Left lung (tissue), 10 donors: ENCODE results near the gene ALDH7A1. TPM values are rescaled to one million over a fixed set of nuclear protein-coding genes. Genes with fewer than 3 reads are reported as not detected.

Experiments
- ATAC-seq: fragments of 200-7000 bp; cut with Tn5 transposase; one replicate; pipeline ENCODE4 v1.9.1; 2020; ENCODE audit warnings: moderate library complexity
- DNase-seq, 4 donors: peaks; one replicate each; pipeline ENCODE4 v3.0.0-alpha.2; 2013 to 2020
- H3K27ac ChIP-seq, 2 donors: fragments of 200-600 bp; sonication (generic) in 1 of 2; one replicate each; pipeline versions ENCODE4 v1.5.0 to v1.8.0; 2020 to 2021
- H3K27me3 ChIP-seq, 2 donors: fragments of 200-600 bp; sonication (generic) in 1 of 2; one replicate each; pipeline versions ENCODE4 v1.5.0 to v1.8.0; 2020 to 2021
- H3K36me3 ChIP-seq, 2 donors: fragments of 200-600 bp; sonication (generic) in 1 of 2; one replicate each; pipeline versions ENCODE4 v1.5.0 to v1.8.0; 2020 to 2021
- H3K4me1 ChIP-seq, 2 donors: fragments of 200-600 bp; one replicate each; pipeline ENCODE4 v1.8.0; 2021
- H3K4me3 ChIP-seq, 2 donors: fragments of 200-600 bp; sonication (generic) in 1 of 2; one replicate each; pipeline versions ENCODE4 v1.5.0 to v1.8.0; 2020 to 2021; ENCODE audit warnings: mild to moderate bottlenecking in 1 of 2
- H3K9me3 ChIP-seq, 2 donors: fragments of 200-600 bp; sonication (generic) in 1 of 2; one replicate each; pipeline versions ENCODE4 v1.5.0 to v1.8.0; 2020 to 2021
- intact Hi-C, 2 donors: fragments of 100-400 bp; cut with DNase I; formaldehyde crosslinking; loops; one replicate each; pipeline versions ENCODE4 v1.11.2 to v1.14.2; 2022
- polyA plus RNA-seq, 6 donors: library from polyadenylated mRNA; unstranded; fragments of 120-200 nt; gene quantifications; one replicate each; pipeline ENCODE4 v1.2.1, GENCODE V29; 2013; ENCODE audit not compliant: insufficient read length in 6 of 6
- total RNA-seq, 2 donors: library from RNA; stranded (reverse); fragmentation: NEBNext Ultra II Directional; extraction: Animal tissue kit (Norgen Biotek cat#: 25700); gene quantifications; one replicate each; pipeline ENCODE4 v1.2.1, GENCODE V29; 2021
- TF ChIP-seq, protein P1 (sequence below), 2 donors: fragments of 200-600 bp; sonication (generic) in 1 of 2; IDR thresholded peaks; one replicate each; pipeline versions ENCODE4 v1.5.0 to v1.8.0; 2021; ENCODE audit warnings: antibody characterized with exemption in 2 of 2
- donor health status: DM: no; HTN: yes; CAD: no.
- donor health status: DM: no; HTN: no; CAD: no.

ALDH7A1 gene
- total and polyA plus RNA-seq, 8 donors: 34.2 to 137 (median 122) TPM

DNA sequence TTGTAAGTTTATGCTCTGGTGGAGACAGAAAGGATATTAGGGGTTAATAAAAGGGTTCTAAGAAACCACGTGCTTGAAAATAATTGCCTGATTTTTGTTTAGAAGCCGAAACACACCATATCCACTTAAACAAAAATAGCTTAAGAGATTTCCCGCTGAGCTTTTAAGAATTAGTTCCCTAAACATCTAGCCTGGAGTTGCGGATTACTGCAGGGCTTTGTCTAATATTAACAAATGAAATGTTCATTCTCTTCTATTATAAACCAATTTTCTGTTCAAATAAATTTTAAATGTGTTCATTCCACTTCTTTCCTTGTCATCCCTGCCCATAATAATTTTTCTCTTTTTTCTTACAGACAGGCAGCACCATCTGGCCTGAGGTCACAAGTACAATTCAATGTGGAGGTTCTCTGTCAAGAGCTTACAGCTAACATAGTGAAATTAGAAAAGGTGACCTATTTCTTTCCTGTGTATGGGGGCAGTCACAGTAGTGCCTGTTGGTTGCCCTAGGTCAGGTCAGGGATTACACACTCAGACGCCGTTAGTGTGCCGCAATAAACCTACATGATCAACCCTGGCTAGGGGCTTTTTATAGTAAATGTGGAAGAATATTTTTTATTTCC lies 106.5 kb downstream of the ALDH7A1 start:
- intact Hi-C loops: no loop called here
- H3K36me3 ChIP-seq: peaks cover 0 to 74% of the 10 kb centered on the region in 2 donors
- H3K4me3 ChIP-seq: no peak overlapping the region
- TF ChIP-seq, protein P1, sequence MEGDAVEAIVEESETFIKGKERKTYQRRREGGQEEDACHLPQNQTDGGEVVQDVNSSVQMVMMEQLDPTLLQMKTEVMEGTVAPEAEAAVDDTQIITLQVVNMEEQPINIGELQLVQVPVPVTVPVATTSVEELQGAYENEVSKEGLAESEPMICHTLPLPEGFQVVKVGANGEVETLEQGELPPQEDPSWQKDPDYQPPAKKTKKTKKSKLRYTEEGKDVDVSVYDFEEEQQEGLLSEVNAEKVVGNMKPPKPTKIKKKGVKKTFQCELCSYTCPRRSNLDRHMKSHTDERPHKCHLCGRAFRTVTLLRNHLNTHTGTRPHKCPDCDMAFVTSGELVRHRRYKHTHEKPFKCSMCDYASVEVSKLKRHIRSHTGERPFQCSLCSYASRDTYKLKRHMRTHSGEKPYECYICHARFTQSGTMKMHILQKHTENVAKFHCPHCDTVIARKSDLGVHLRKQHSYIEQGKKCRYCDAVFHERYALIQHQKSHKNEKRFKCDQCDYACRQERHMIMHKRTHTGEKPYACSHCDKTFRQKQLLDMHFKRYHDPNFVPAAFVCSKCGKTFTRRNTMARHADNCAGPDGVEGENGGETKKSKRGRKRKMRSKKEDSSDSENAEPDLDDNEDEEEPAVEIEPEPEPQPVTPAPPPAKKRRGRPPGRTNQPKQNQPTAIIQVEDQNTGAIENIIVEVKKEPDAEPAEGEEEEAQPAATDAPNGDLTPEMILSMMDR (IDR thresholded peaks at IDR 0.05): no peak
- H3K27me3 ChIP-seq: no peaks in the 10 kb centered on the region
- H3K4me1 ChIP-seq: no peaks in the 10 kb centered on the region
- no peak for ATAC-seq
- no peak for DNase-seq
- no peaks in the 10 kb centered on the region for H3K9me3 ChIP-seq
- no peak overlapping the region for H3K27ac ChIP-seq

- H3K27me3 ChIP-seq: no peaks in the 10 kb centered on the region
- peaks cover 0 to 72% of the 10 kb centered on the region in 2 donors for H3K36me3 ChIP-seq
- no peak overlapping the region for H3K4me3 ChIP-seq
- H3K4me1 ChIP-seq: no peaks in the 10 kb centered on the region
- TF ChIP-seq, protein P1 (IDR thresholded peaks at IDR 0.05): no peak
- no peak overlapping the region for H3K27ac ChIP-seq
- DNase-seq (no peak), ATAC-seq (no peak)
- H3K9me3 ChIP-seq: no peaks in the 10 kb centered on the region
- intact Hi-C loops: no loop called here
Observed at GRCh38 chr5:126487596-126487995, 107.4 kb downstream of the ALDH7A1 start.

- no peaks in the 10 kb centered on the region for H3K9me3 ChIP-seq
- intact Hi-C loops: no loop called here
- ATAC-seq (no peak), DNase-seq (no peak)
- H3K27me3 ChIP-seq: no peaks in the 10 kb centered on the region
- peaks cover 0 to 79% of the 10 kb centered on the region in 2 donors for H3K36me3 ChIP-seq
- no peak overlapping the region for H3K27ac ChIP-seq
- H3K4me3 ChIP-seq: no peak overlapping the region
- TF ChIP-seq, protein P1 (IDR thresholded peaks at IDR 0.05): no peak
- no peaks in the 10 kb centered on the region for H3K4me1 ChIP-seq
Observed at GRCh38 chr5:126486332-126486731, 108.7 kb downstream of the ALDH7A1 start.

- Histone ChIP-seq H3K9me3 (no peaks in the 10 kb centered on the region), H3K4me1 (no peaks in the 10 kb centered on the region), H3K36me3 (peaks cover 0 to 83% of the 10 kb centered on the region in 2 donors), H3K4me3 (no peak overlapping the region), H3K27ac (no peak overlapping the region), H3K27me3 (no peaks in the 10 kb centered on the region)
- TF ChIP-seq, protein P1 (IDR thresholded peaks at IDR 0.05): no peak
- DNase-seq: no peak
- no peak for ATAC-seq
- intact Hi-C loops: no loop called here
Observed at GRCh38 chr5:126484253-126484652, 110.8 kb downstream of the ALDH7A1 start.

DNA sequence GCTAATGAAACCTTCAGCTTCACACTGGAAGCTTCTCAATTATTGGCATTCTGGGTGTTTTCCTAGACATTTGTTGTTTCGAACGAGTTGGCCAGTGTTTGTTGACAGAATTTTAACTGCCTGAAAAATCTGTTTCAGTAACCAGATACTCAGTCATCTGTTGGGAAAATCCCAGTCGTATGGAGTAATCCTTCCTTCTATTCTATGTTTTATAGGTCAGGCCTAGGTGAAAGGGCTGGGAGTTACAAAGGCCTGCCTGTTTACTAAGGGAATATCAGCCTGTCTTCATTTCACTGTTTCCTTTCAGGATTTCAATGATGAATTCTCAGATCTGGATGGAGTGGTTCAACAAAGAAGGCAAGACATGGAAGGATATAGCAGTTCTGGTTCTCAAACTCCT lies 111.9 kb downstream of the ALDH7A1 start:
- intact Hi-C loops: no loop called here
- H3K27me3 ChIP-seq: no peaks in the 10 kb centered on the region
- no peak for DNase-seq
- no peak for ATAC-seq
- no peaks in the 10 kb centered on the region for H3K4me1 ChIP-seq
- H3K4me3 ChIP-seq: no peak overlapping the region
- peaks cover 0 to 82% of the 10 kb centered on the region in 2 donors for H3K36me3 ChIP-seq
- TF ChIP-seq, protein P1 (IDR thresholded peaks at IDR 0.05): no peak
- no peak overlapping the region for H3K27ac ChIP-seq
- no peaks in the 10 kb centered on the region for H3K9me3 ChIP-seq
